WTC11 (cell line): ENCODE results near the gene KCTD2.

Source experiments
- CREB1 ChIP-seq: sonication (generic); formaldehyde crosslinking; IDR thresholded peaks from 2 replicates; pipeline ENCODE4 v1.8.0; 2023; ENCODE audit warnings: mild to moderate bottlenecking, missing genetic modification reagents
- ESRRA ChIP-seq: sonication (generic); formaldehyde crosslinking; IDR thresholded peaks from 2 replicates; pipeline ENCODE4 v1.8.1; 2022; ENCODE audit warnings: mild to moderate bottlenecking, missing genetic modification reagents, borderline replicate concordance
- TCF7 ChIP-seq: sonication (generic); formaldehyde crosslinking; IDR thresholded peaks from 2 replicates; pipeline ENCODE4 v1.8.0; 2022; ENCODE audit warnings: mild to moderate bottlenecking, low read depth, missing genetic modification reagents, moderate library complexity
- ZNF671 ChIP-seq: fragments of 250-450 bp; sonication (Bioruptor Pico); IDR thresholded peaks from 2 replicates; pipeline ENCODE4 v1.8.0; 2021; ENCODE audit warnings: mild to moderate bottlenecking
- TF ChIP-seq, protein P1 (sequence below): fragments of 200-600 bp; IDR thresholded peaks from 2 replicates; pipeline ENCODE4 v1.8.0; 2022; ENCODE audit warnings: antibody characterized with exemption
- TF ChIP-seq, protein P2 (sequence below): sonication (generic); formaldehyde crosslinking; IDR thresholded peaks from 2 replicates; pipeline ENCODE4 v1.8.1; 2022; ENCODE audit warnings: mild to moderate bottlenecking, missing genetic modification reagents, moderate library complexity, borderline replicate concordance
- TF ChIP-seq, protein P3 (sequence below): sonication (generic); formaldehyde crosslinking; IDR thresholded peaks from 2 replicates; pipeline ENCODE4 v1.8.0; 2022; ENCODE audit warnings: mild to moderate bottlenecking, missing genetic modification reagents
- TF ChIP-seq, protein P4 (sequence below): sonication (generic); formaldehyde crosslinking; IDR thresholded peaks from 2 replicates; pipeline ENCODE4 v1.8.1; 2023; ENCODE audit warnings: mild to moderate bottlenecking, missing genetic modification reagents
- TF ChIP-seq, protein P5 (sequence below): sonication (generic); formaldehyde crosslinking; IDR thresholded peaks from 2 replicates; pipeline ENCODE4 v1.8.0; 2023; ENCODE audit warnings: missing genetic modification reagents

DNA sequence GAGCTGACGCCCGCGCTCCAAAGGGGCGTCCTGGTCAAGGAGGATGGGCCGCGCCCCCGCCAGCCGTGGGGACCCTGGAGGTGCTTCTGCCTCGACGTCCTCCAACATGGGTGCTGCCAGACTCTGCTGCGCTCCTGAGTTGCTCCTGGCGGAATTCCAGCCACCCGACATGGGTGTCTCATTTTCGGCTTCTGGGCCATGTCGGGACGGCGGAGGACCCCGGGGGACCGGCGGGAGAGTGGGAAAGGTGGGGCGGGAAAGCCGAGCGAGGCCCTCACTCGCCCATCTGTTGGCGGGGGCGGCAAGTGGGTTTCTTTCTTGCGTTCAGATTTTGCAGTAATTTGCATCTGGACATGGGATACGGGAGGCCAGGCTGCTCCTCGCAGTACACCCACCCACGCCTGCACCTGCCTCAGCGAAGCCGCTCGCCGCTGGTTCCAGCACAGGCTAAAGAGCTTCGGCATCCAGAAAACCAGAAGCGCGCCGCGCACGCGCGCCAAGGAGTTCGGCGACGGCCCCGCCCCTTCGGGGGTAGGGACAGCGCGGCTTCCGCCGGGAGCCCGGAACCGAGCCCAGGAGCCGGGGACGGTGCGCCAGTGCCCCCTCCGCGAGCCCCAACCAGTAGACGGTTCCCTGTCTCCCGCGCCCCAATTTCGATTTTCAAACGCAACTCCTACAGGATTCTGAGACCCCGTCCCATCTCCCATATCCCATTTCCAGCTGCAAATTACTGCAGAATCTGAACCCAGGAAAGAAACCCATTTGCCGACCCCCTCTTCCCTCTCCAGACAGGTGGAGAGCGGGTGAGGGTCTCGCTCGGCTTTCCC, 62.6 kb downstream of the KCTD2 start, which contains the start of gene ARMC7:
- TF ChIP-seq, protein P1, sequence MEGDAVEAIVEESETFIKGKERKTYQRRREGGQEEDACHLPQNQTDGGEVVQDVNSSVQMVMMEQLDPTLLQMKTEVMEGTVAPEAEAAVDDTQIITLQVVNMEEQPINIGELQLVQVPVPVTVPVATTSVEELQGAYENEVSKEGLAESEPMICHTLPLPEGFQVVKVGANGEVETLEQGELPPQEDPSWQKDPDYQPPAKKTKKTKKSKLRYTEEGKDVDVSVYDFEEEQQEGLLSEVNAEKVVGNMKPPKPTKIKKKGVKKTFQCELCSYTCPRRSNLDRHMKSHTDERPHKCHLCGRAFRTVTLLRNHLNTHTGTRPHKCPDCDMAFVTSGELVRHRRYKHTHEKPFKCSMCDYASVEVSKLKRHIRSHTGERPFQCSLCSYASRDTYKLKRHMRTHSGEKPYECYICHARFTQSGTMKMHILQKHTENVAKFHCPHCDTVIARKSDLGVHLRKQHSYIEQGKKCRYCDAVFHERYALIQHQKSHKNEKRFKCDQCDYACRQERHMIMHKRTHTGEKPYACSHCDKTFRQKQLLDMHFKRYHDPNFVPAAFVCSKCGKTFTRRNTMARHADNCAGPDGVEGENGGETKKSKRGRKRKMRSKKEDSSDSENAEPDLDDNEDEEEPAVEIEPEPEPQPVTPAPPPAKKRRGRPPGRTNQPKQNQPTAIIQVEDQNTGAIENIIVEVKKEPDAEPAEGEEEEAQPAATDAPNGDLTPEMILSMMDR = no peak
- TF ChIP-seq TCF7 (CRISPR knock-in tag) (no peak), ZNF671 (CRISPR knock-in tag) (no peak), CREB1 (CRISPR knock-in tag) (no peak), ESRRA (CRISPR knock-in tag) (no peak)
- TF ChIP-seq, protein P2, sequence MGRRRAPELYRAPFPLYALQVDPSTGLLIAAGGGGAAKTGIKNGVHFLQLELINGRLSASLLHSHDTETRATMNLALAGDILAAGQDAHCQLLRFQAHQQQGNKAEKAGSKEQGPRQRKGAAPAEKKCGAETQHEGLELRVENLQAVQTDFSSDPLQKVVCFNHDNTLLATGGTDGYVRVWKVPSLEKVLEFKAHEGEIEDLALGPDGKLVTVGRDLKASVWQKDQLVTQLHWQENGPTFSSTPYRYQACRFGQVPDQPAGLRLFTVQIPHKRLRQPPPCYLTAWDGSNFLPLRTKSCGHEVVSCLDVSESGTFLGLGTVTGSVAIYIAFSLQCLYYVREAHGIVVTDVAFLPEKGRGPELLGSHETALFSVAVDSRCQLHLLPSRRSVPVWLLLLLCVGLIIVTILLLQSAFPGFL (CRISPR knock-in tag) = no peak
- TF ChIP-seq, protein P3, sequence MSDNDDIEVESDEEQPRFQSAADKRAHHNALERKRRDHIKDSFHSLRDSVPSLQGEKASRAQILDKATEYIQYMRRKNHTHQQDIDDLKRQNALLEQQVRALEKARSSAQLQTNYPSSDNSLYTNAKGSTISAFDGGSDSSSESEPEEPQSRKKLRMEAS (CRISPR knock-in tag) = peak; percentile 75
- TF ChIP-seq, protein P4, sequence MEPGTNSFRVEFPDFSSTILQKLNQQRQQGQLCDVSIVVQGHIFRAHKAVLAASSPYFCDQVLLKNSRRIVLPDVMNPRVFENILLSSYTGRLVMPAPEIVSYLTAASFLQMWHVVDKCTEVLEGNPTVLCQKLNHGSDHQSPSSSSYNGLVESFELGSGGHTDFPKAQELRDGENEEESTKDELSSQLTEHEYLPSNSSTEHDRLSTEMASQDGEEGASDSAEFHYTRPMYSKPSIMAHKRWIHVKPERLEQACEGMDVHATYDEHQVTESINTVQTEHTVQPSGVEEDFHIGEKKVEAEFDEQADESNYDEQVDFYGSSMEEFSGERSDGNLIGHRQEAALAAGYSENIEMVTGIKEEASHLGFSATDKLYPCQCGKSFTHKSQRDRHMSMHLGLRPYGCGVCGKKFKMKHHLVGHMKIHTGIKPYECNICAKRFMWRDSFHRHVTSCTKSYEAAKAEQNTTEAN = peak; percentile 40; the same call in 1 of the 2 replicates
- TF ChIP-seq, protein P5, sequence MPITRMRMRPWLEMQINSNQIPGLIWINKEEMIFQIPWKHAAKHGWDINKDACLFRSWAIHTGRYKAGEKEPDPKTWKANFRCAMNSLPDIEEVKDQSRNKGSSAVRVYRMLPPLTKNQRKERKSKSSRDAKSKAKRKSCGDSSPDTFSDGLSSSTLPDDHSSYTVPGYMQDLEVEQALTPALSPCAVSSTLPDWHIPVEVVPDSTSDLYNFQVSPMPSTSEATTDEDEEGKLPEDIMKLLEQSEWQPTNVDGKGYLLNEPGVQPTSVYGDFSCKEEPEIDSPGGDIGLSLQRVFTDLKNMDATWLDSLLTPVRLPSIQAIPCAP (CRISPR knock-in tag) = no peak
